Common myeloid progenitor, CD34-positive (primary cell): ENCODE data around the gene NEK8.
"Not testable (repeated sequence)": the region's sequence is repeated elsewhere in the genome, so short reads cannot be mapped to it uniquely, and the experiment has no call there.

ENCODE experiments used
- CTCF ChIA-PET: fragments of 350-600 bp; sonication (Branson Sonifier 250); formaldehyde crosslinking; loops from one replicate; lab custom pipeline; 2021; ENCODE audit warnings: antibody characterized with exemption; lab: Charles Lee
- POLR2A ChIA-PET: fragments of 350-600 bp; sonication (Branson Sonifier 250); formaldehyde crosslinking; loops from one replicate; lab custom pipeline; 2021; ENCODE audit warnings: antibody characterized with exemption; lab: Charles Lee
- DNase-seq, 3 donors: peaks; one replicate each; pipeline versions ENCODE4 v3.0.0 to v3.0.0-alpha.2; 2013
- H3K27ac ChIP-seq, 2 experiments: 1 replicate in 1 of 2; 2 replicates in 1 of 2; pipeline ENCODE4 v1.7.0; 2013; ENCODE audit warnings: inconsistent platforms in 2 of 2, low read length in 2 of 2, mild to moderate bottlenecking in 2 of 2, low read depth in 1 of 2, moderate library complexity in 1 of 2; ENCODE audit not compliant: severe bottlenecking in 2 of 2, insufficient read depth in 1 of 2, poor library complexity in 1 of 2
- H3K27me3 ChIP-seq, 5 experiments: replicated peaks in 2 of 5; 1 replicate in 3 of 5; 2 replicates in 2 of 5; pipeline versions ENCODE4 v1.6.1 to v1.7.0; 2013; ENCODE audit warnings: low read length in 4 of 5, mild to moderate bottlenecking in 2 of 5, moderate library complexity in 2 of 5, inconsistent platforms in 1 of 5; ENCODE audit not compliant: insufficient read depth in 5 of 5, control insufficient read depth in 4 of 5
- H3K36me3 ChIP-seq, 4 experiments: 1 replicate in 2 of 4; 2 replicates in 2 of 4; pipeline versions ENCODE4 v1.6.1 to v1.7.0; 2013; ENCODE audit warnings: low read length in 3 of 4, control low read depth in 1 of 4, mild to moderate bottlenecking in 1 of 4; ENCODE audit not compliant: control insufficient read depth in 4 of 4, insufficient read depth in 4 of 4
- H3K4me1 ChIP-seq, 4 experiments: 1 replicate in 3 of 4; 2 replicates in 1 of 4; pipeline versions ENCODE4 v1.6.1 to v1.7.1; 2013; ENCODE audit warnings: low read length in 3 of 4, mild to moderate bottlenecking in 3 of 4, control low read depth in 1 of 4, inconsistent platforms in 1 of 4, moderate library complexity in 1 of 4; ENCODE audit not compliant: control insufficient read depth in 4 of 4, insufficient read depth in 4 of 4; ENCODE audit errors: control extremely low read depth in 1 of 4
- H3K4me3 ChIP-seq, 7 experiments: 1 replicate in 4 of 7; 2 replicates in 3 of 7; pipeline versions ENCODE4 v1.5.1 to v1.7.0; 2013; ENCODE audit warnings: mild to moderate bottlenecking in 7 of 7, low read length in 6 of 7, moderate library complexity in 6 of 7, inconsistent platforms in 2 of 7, low read depth in 2 of 7, control low read depth in 1 of 7; ENCODE audit not compliant: insufficient read depth in 4 of 7, control insufficient read depth in 1 of 7; ENCODE audit errors: extremely low read depth in 1 of 7
- H3K9me3 ChIP-seq, 5 experiments: 1 replicate in 4 of 5; 2 replicates in 1 of 5; pipeline versions ENCODE4 v1.6.1 to v1.7.1; 2013; ENCODE audit warnings: low read length in 4 of 5, mild to moderate bottlenecking in 2 of 5, inconsistent platforms in 1 of 5, low read depth in 1 of 5, moderate library complexity in 1 of 5; ENCODE audit not compliant: control insufficient read depth in 4 of 5, insufficient read depth in 2 of 5; ENCODE audit errors: control extremely low read depth in 1 of 5
- WGBS: methylation state at CpG from one replicate; pipeline ENCODE4 v1.1.5; 2013; ENCODE audit not compliant: insufficient coverage; 5-methylcytosine and 5-hydroxymethylcytosine counted together

The NEK8 gene

GRCh38 chr17:28779601-28780000, 51.0 kb downstream of the NEK8 start:
- DNase-seq, H3K27me3 ChIP-seq, H3K27ac ChIP-seq, H3K9me3 ChIP-seq, H3K4me3 ChIP-seq, H3K36me3 ChIP-seq, POLR2A ChIA-PET: not testable (repeated sequence)
- 100% methylated on average over 4 of the region's 13 CpGs for WGBS
- CTCF ChIA-PET: interaction anchor here (0.7 to 2.6 kb wide), 2 partner anchors 15 to 24 kb away, joined by 3 to 5 read pairs; no protein-coding TSS in a partner anchor
- peaks cover 0 to 20% (median 9%) of the 10 kb centered on the region in 4 experiments for H3K4me1 ChIP-seq

- POLR2A ChIA-PET: no interaction called here
- Histone ChIP-seq H3K4me3 (no peak overlapping the region), H3K27ac (no peak overlapping the region), H3K36me3 (peaks cover 0 to 7% (median 4%) of the 10 kb centered on the region in 4 experiments), H3K27me3 (no peaks in the 10 kb centered on the region), H3K9me3 (no peaks in the 10 kb centered on the region), H3K4me1 (peaks cover 0 to 8% (median 4%) of the 10 kb centered on the region in 4 experiments)
- WGBS: 94% methylated on average over 3 of the region's 3 CpGs
- CTCF ChIA-PET: no interaction called here
- no peak for DNase-seq
These were observed 54.6 kb downstream of the NEK8 start for GRCh38 chr17:28783161-28783560.

- Histone ChIP-seq H3K36me3 (peaks cover 0 to 2% (median under 1%) of the 10 kb centered on the region in 4 experiments), H3K9me3 (no peaks in the 10 kb centered on the region), H3K4me3 (no peak overlapping the region), H3K27me3 (no peaks in the 10 kb centered on the region), H3K4me1 (peaks cover 0 to 4% (median under 1%) of the 10 kb centered on the region in 4 experiments), H3K27ac (no peak overlapping the region)
- DNase-seq: no peak
- POLR2A ChIA-PET: no interaction called here
- WGBS: 94% methylated on average over 3 of the region's 4 CpGs
- CTCF ChIA-PET: interaction anchor here (1.5 to 3.7 kb wide), 3 partner anchors 8 to 24 kb away, joined by 4 to 14 read pairs (median 5); no protein-coding TSS in a partner anchor
These were observed 59.5 kb downstream of the NEK8 start for GRCh38 chr17:28788100-28788499.
